ENCODE results near the gene DNAJB12.
"Not testable (repeated sequence)": the region's sequence is repeated elsewhere in the genome, so short reads cannot be mapped to it uniquely, and the experiment has no call there.

The DNAJB12 gene

DNA sequence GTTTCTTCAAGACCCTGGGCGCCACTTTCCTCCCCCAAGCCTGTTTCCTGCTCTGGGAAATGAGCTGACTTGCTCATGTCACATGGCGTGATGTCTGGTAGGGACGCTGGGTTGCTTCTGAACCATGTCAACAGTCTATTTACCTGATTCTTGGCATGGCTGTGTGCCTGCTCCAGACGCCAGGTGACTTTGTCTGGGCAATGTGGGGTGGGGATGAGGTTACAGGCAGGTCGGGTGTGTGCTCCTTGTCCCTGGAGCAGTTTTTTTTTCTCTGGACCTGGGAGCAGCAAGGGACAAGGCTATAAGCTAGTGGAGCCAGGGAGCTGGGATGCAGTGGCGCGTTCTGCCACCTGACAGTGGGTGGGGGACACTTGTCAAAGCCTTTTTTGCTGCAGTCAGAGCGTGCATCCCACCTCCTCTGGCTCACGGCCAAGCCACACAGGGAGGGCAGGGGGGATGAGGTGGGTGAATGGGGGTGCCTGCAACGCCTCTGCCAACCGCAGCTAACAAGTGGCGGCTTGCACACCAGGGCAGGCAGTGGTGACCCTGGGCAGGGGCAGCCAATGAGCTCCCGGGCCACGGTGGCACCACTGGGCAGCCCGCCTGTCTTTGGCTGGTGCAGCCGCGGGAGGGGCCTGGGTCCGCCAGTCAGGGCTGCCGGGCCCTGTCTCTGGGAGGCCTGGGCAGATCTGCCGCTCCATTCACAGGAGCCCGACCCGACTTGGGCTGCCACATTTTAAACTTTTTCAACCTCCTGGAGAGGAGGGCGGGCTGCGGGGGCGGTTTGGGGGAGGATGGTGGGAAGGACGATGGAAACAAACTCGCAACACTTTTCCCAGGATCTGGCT lies 22.9 kb downstream of the DNAJB12 start:
- peak; percentile 97 for FAIRE-seq
- DNase-seq (ENCODE audit: low spot score) = peak; percentile 96

DNA sequence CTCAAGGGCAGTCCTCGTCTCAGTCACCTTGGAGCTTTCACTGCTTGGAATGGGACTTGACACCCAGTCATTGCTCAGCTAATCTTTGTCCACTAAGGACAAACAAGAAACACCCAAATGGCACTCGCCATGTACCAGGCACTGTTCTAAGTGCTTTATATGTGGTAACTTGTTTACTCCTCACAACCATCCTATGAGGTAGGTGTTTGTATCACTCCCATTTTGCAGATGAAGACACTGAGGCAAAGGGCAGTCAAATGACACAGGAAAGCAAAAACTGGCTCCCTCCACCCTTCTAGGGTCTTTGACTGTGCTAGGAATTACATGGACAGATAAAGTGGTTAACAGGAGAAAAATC lies 24.7 kb downstream of the DNAJB12 start:
- FAIRE-seq = no peak
- DNase-seq (ENCODE audit: low spot score) = no peak

DNA sequence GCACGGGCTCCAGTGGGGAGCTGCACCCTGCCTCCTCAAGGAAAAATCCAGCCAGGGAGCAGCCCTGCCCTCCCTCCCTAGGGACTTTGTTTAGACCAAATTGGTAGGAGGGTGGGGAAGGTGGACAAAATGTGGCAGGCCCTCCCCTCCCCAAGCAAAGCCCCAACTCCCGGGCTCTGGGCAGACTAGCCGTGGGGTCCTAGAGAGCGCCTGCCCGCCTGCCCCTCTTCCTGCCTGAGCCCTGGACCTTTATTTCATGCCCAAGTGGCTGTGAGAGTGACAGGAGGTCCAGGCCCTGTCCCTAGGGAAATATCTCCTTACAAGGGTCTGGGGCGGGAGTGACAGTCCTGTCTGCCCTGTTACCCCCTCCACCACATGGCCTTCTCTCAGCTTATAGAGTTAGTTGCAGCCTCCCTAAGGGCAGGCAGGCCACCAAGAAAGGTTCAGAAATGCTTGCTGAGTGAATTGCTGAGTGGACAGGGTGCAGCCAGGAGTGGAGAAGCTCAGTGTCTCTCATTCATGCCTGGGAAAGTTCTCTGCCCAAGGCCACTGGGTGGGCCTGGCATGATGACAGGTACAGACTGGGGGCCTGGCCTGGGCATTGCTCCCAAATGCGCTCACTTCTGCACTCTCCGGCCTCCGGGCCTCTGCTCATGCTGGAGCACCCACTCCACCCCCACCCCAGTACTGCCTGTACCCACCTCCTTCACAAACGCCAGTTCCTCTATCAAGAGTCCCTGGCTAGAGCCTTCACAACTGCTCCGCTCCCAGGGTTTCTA lies 25.2 kb downstream of the DNAJB12 start:
- no peak for DNase-seq (ENCODE audit: low spot score)
- FAIRE-seq = no peak

GRCh38 chr10:72328829-72329204 lies 25.9 kb downstream of the DNAJB12 start:
- FAIRE-seq = no peak
- DNase-seq (ENCODE audit: low spot score) = no peak

GRCh38 chr10:72328045-72328828 lies 26.5 kb downstream of the DNAJB12 start:
- DNase-seq (ENCODE audit: low spot score) = no peak

DNA sequence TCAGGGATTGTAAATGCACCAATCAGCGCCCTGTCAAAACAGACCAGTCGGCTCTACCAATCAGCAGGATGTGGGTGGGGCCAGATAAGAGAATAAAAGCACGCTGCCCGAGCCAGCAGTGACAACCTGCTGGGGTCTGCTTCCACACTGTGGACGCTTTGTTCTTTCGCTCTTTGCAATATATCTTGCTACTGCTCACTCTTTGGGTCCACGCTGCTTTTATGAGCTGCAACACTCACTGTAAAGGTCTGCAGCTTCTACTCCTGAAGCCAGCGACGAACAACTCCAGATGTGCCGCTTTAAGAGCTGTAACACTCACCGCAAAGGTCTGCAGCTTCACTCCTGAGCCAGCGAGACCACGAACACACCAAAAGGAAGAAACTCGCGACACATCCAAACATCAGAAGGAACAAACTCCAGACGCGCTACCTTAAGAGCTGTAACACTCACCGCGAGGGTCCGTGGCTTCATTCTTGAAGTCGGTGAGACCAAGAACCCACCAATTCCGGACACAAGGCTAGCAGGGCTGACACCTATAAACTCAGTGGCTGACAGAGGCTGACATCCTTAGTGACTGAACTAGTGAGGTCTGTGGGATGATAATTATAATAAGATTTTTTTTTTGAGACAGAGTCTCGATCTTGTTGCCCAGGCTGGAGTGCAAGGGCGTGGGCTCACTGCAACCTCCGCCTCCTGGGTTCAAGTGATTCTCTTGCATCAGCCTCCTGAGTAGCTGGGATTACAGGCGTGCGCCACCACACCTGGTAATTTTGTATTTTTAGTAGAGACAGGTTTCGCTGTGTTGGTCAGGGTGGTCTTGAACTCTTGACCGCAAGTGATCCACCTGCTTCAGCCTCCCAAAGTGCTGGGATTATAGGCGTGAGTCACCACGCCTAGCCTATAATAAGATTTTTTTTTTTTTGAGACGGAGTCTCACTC lies 27.8 kb downstream of the DNAJB12 start:
- DNase-seq (ENCODE audit: low spot score); FAIRE-seq: not testable (repeated sequence)

More at GRCh38 chr10:72328045-72328828, 26.5 kb downstream of the DNAJB12 start:
- no peak for FAIRE-seq

DNA sequence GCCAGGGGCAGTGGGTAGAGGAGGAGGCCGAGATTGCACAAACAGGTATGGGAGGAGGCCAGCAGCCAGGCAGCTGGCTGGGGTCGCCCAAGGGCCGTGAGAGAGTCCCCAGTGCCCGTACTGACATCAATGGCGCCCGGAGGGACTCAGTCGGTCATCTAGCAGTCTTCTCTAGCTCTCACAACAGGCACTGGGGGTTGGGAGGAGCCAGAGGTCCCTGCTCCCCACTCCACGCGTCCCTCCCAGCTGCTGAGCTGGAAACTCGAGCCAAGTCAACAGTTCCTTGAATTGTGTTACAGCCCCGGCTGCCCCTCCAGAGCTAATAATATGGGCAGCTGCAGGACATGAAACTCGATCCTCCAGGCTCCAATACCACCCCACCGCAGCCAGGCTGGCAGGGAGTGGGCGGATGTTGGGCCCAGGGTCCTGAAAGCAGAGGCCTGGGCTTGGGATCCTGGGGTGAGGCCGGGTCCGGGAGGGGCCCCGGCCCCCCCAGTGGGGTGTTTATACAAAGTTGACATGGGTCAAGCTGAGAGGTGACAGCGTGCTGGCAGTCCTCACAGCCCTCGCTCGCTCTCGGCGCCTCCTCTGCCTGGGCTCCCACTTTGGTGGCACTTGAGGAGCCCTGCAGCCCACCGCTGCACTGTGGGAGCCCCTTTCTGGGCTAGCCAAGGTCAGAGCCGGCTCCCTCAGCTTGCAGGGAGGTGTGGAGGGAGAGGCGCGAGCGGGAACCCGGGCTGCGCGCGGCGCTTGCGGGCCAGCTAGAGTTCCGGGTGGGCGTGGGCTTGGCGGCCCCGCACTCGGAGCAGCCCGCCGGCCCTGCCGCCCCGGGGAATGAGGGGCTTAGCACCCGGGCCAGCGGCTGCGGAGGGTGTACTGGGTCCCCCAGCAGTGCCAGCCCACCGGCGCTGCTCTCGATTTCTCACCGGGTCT lies 29.2 kb downstream of the DNAJB12 start:
- not testable (repeated sequence) for DNase-seq (ENCODE audit: low spot score); FAIRE-seq

DNA sequence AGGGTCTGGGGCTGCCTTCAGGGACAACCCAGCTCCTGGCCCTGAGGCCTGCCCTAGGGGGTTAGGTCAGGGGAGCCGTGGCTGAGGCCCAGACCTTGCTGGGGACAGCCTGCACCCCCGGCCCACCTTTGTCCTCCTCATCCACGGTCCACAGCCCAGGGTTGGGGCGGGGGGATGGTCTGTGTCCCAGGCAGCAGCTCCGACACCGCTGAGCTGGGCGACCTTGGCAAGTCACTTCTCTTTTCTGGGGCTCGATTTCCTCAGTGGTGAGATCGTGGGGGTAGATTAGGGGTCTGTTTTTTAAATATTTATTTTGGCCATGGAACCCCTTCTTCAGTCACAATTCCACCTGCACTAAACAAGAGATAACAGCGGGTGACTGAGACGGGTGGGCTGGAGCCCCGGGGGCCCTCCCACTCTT lies 30.9 kb downstream of the DNAJB12 start:
- FAIRE-seq = no peak

DNA sequence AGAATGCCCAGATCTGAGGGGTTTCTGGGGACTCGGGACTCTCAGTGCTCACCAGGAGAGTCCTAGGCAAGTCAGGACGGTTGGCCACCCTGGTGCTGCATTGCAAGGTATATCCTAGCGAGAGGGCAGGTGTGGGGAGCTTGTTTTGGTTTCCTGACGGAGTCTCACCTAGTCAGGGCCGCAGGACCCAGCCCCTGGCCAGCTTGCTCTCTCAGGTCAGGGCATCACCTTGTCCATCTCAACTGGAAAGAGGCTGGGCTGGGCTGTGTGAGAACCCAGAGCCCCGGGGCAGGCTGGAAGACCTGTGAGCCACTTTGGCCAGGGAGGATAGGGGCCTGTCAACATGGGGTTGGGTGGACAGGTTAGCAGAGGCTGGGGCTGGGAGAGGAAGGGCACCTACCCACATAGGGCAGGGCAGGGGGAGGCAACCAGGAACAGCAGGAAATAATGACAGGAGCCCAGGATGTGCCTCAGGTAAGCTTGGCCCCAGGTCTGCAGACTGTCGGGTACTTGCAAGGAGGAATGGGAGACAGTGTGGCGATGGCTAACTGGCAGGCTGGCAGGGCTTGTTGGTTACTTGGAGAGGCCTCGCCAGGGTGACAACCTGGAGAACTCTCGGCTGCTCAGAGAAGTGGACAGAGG lies 31.5 kb downstream of the DNAJB12 start:
- DNase-seq (ENCODE audit: low spot score) (no peak), FAIRE-seq (no peak)

More for the DNA sequence above, 30.9 kb downstream of the DNAJB12 start:
- DNase-seq (ENCODE audit: low spot score) = no peak

DNA sequence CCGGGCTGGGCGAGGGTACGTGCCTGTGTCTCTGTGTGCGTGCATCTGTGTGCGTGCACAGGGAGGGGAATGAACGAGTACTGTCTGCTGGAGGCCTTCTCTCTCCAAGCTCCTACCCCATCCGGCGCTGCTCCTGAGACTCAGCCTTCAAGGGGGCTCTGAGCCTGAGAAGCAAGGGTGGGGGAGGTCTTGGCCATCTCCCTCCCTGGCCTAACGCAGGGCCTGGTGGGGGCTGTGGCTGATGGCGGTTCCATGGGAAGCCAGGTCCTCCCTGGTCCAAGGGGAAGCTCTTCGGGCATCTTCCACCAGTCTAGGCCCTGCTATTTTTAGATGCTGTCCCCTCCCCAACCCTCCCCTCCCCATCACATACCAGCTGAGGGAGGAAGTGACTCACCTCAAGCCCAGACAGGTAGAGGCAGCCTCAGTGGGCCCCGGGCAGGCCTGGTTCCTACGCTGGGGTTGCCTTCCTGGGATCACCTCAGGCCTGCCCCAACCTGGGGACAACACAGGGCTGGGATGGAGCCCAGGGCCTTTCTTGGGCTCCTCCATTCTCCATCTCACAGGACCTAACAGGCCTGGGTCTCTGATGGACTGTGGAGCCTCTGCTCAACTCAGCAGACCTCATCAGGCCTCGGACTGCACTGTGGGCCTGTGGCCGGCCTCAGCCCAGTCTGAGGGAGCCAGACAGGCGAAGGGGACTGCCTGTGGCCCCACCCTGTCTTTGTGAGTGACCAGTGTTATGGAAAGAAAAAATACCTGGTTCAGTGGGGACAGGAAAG lies 32.2 kb downstream of the DNAJB12 start:
- DNase-seq (ENCODE audit: low spot score) = peak; percentile 73
- FAIRE-seq = no peak

DNA sequence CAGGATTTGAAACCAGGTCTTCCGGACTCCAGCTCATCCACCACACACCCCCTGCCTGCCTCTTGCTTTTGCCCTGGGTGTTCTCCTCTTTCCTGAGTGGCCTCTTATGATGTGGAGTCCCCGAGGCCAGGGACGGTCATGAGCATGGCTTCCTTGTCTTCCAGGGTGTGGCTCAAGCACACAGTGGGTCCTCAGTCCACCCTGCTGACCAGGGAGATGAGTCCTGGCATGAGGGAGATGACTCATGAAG lies 32.8 kb downstream of the DNAJB12 start:
- FAIRE-seq (peak; percentile 72), DNase-seq (ENCODE audit: low spot score) (no peak)

DNA sequence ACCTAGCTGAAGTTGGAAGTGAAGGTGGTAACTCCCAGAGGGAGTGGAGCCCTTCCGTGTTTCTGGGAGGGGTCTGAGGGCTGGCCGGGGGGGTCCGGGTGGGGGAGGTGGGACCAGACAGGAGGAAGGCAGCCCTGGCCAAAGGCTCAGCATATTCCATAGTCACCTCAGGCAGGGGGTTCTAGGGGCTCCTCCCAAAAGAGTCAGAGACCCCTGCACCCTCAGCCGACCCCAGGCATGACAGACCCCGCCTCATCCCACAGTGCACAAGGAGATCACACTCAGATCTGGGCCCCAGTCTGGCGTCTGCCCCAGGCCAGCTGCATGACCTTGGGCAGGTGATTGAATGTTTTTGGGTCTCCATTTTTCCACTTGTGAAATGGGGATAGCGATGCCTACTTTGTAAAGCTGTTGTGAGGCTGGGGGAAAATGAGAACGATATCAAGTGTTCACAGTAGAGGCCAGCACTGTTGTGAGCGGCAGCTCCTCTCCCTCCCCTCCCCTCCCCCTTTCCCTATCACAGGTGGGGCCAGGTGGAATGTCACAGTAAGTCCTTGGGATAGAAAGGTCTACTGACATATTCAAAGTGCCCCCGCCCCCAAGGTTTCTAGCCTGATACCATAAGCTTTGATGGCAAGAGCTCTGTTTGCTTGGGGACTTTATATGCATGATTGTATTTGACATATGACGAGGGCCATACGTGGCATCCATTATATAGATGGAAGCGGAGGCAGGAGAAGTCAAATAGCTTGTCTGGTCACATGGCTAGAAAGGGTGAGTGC lies 33.3 kb downstream of the DNAJB12 start:
- FAIRE-seq = no peak
- DNase-seq (ENCODE audit: low spot score) = no peak

DNA sequence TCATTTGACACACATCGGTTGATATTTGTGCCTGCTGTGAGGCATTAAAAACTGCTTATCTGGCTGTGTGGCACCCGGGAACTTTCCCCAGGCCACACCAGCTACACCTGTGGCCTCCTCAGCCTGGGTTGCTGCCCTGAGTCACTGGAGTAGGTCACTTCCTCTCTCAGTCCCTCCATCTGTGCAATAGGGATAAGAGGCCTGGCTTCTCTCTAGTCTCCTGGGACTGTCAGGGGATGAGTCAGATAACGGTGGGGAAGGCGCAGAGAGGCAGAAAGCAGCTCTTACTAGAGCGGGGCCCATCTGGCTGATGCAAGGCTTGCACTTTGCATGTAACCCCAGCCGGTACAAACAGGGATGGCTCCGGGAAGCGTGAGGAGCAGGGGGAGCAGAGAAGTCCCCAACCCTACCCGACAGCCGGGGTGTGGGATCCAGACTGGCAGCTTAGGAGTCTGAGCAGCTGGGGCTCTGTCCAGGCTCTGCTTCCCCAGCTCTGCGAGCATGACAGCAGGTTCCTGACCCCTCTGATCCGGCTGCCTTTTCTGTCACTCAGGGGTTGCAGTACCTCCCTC lies 34.0 kb downstream of the DNAJB12 start:
- FAIRE-seq (peak; percentile 44), DNase-seq (ENCODE audit: low spot score) (peak; percentile 94)

GRCh38 chr10:72319416-72320254 lies 35.1 kb downstream of the DNAJB12 start:
- DNase-seq (ENCODE audit: low spot score) (peak; percentile 94), FAIRE-seq (peak; percentile 67)

- DNase-seq (ENCODE audit: low spot score) (no peak), FAIRE-seq (no peak)
Observed at GRCh38 chr10:72318418-72319262, 36.1 kb downstream of the DNAJB12 start.
